SIG-M5 (cell line): ENCODE measurements around the gene LGMN.
"Not testable (repeated sequence)": the region's sequence is repeated elsewhere in the genome, so short reads cannot be mapped to it uniquely, and the experiment has no call there.

Experiments
- DNase-seq: peaks from one replicate; lab custom pipeline; 2025; lab: John Stamatoyannopoulos, UW

Gene LGMN

DNA sequence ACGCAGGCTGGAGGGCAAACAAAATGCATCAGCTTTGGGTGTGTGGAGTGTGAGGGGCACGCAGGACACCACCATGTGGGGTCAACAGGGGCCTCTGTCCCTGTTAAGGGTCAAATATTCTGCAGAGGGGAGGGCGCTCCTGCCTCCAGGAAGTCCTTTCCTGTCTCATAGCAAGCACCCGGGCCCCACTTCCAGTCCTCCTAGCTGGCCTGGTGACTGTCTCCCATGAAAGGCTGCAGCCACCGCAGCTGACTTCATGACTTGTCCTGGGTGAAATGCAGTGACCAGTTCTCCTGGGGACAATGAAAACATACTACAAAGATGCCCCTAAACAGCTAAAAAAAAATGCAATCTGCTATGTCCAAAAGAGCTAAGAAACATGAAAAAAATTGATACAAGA lies 53.6 kb downstream of the LGMN start:
- DNase-seq = no peak

DNA sequence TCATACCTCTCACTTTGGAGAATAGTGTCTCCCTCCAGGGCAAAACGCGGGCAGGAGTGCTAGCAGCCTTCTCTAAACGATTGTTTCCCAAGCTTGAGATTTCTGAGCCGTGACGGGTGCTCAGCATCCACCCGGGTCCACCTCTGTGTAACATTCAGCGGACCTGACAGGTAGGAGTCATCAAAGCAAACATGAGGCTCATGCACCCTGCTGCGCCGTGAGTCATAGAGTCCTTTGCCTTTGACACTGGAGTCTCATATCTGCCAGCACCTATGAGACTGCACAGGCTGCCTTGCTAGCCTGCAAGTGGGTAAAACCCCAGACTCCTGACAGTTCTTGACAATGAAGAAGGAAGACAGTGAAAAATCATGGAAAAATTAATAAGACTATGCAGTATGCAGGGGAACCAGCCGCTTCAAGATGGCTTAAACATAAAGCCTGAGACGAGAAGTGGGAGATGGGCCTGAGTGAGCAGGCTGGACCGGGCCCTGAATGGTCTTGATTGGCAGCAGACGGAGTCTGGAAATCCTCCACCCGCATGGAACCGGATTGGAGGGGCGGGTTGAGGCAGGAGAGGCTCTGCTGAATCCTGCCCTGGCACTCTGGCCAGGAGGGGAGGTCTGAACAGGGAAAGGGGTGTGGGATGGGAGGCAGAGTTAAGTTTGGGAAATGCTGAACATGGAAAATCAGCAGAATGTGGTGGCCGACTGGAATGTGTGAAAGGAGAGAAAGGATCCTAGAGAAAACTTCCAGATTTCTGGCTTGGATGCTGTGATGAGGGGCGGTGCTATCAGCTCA lies 54.2 kb downstream of the LGMN start:
- no peak for DNase-seq

DNA sequence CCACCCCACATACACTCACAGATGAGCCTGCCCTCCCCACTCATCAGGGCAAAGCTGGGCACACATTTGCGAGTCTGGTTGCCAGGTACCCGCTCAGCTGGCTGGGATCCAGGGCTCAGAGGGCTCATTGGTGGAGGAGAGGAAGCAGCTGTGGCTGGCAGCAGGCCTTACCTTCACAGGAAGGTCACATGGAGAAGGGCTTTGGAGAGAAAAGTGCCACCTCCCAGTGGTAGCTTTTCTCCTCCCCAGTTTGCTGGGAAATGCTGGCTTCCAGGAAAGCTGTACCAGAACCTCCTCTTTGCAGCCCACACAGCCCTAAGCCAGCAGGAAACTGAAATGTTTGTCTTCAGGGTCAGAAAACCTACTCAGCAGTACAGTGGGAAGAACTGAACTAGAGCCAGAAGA lies 55.6 kb downstream of the LGMN start:
- DNase-seq = no peak

DNA sequence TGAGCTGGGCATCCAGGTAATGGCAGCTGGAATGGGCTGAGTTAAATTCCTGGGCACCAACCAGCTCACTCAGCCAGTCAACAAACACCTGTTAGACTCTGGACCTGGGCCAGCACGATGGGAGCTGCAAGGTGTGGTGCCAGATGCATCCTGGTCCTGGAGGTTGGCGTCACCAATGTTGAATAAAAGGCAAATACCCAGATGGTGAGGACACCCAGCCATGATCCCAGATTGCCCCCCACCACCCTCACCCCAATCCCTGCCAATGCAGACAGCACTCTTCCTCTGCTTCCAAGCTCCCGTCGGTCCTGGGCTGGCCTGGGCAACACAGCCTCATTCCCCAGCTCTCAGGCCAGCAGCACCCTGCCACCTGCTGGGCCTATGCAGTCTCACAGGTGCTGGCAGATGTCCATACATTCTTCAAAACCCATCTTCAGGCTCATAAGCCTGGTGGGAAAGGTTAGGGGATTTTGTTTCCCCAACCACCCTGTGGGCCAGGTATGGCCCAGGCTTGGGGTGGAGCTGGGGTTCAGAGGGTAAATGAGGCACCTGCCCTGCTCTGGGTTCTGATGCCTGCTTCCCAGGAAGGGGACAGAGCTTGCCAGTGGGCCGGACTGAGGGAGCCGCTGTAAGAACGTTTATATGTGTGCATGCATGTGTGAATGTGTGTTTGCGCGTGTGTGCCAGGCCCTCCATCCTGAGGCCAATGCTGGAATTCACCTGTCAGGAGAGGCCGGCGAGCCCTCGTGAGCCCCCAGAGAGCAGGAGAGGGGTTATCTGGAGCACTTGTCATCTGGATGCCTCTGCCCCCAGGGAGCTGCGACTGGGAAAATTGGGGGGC lies 58.0 kb downstream of the LGMN start:
- no peak for DNase-seq

DNA sequence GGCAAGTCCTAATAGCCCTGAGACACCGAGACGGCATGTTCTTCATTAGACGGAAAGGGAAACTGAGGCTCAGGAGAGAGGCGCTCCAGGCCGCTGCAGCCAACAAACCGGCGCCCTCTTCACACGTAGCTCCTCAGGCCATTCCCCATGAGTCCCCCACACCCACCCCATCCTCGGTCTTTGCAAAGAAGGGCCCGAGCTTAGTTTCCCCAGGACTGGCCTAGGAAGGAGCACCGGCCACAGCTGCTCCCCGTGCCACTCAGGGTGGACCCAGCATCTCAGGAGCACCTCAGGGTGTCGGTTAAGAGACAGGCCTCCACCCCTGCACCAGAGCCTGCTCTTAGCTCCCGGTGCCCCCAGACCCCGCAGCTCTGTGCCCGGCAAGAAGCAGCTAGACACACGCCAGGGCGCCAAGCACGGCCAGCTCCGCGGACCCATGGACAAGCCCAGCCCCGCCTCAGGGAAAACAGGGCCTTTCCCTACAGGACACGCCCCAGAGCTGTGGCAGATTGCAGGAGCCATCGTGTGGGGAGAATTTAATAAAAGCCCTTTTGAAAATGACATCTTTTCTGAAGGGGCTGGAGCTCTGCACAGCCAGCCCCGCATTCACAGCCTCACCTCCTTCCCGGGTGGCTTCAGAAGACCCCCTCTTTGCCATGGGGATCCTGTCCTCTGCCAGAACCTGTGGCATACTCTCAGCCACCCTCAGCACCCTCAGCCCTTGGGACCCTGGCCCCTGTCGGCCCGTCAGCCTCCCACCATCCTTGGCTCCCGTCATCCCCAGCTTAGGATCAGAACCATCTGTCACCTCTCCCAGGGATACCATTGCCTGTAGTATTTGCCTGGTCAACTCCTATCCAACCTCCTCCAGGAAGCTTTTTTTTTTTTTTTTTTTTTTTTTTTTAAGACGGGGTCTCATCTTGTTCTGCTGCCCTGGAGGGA lies 59.7 kb downstream of the LGMN start:
- DNase-seq = no peak

DNA sequence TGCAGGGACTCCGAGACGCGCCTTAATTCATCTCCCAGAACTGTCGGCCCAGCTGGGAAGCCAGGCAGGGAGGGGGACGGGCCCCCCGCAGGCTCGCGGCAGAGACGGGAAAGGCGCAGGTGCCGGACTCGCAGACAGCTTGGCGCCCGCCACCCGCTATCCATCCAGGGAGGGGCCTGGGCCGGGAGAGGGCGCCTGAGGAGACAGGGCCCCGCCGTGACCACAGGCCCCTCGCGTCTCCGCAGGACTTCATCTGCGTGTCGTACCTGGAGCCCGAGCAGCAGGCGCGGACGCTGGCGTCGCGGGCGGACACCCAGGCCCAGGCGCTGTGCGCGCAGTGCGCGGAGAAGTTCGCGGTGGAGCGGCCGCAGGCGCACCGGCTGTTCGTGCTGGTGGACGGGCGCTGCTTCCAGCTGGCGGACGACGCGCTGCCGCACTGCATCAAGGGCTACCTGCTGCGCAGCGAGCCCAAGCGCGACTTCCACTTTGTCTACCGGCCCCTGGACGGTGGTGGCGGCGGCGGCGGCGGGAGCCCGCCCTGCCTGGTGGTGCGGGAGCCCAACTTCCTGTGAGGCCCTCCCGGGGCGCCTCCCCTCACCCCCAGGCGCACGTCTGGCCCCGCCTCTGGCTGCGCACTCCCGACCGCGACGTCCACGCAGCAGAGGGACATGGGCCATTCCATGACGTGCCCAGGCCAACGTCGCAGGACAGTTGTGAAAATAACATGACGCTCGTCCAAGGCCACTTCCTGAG lies 60.6 kb downstream of the LGMN start:
- DNase-seq = no peak

DNA sequence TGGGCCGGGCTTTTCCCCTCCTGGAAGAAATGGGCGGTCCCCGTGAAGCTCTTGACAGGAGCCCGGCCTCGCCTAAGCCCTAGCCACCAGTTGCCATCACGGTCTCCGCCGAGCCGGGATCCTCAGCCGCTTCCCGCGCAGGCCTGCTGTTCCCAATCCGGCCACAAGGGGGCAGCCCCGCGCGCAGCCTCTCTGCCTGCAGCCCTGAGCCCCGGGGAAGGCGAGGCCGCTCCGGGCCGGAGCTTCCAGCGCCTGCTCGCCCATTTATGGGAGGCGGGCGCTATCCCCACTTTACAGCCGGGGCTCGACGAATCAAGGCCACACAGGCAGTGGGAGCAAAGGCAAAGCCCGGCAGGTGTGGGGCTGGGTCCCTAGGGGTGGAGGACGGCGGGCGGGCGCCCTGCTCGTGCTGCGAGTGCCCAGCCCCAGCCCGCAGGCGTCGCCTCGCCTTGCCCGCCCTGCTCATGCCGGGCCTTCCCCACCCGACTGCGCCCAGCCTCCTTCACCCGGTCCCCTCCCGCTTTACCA lies 61.5 kb downstream of the LGMN start:
- no peak for DNase-seq

DNA sequence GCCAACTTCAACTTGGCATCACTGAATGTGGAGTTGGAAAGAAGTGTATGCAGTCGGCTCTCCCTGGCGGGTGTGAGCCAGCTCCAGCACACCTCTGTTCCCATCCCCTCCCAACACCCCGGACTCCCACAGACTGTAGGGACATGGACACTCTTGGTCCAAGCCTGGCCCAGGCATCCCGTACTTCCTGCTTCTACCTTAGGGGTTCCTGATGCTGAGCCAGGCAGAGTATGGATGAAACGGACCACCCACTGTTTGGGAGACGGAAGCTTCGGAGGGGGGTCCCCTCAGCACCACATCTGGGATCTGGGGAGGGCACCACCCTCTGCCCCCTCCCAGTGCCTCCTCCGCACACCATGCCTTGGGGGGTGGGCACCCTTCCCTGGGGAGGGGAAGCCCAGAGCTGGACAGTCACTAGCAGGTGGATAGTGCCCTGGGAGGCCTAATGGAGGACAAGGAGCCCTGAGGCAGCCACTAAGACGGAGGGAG lies 62.0 kb downstream of the LGMN start:
- DNase-seq = no peak

DNA sequence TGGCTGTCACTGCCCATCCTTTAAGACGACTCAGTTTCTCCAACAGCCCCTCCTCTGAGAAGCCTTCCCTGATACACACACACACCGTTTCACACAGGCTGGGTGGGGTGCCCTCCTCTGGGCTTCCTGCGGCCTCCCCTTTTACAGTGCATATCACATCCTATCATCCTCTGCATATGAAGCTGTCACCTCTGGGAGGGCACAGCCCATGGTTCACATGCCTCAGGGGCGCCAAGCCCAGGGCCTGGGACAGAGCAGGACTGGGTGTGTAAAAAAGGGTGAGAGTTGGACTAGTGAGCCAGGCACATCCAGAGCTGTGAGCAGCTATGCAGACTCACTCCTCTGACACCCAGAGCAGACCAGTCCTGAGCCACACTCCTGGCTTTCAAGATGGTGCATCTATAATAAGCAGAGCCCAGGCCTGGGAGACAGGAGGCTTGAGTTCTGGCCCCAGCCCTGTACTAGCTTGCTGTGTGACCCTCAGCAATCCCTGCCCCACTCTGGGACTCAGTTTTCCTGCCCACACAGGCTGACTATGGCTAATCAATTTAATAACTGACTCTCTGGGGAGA lies 62.6 kb downstream of the LGMN start:
- no peak for DNase-seq

DNA sequence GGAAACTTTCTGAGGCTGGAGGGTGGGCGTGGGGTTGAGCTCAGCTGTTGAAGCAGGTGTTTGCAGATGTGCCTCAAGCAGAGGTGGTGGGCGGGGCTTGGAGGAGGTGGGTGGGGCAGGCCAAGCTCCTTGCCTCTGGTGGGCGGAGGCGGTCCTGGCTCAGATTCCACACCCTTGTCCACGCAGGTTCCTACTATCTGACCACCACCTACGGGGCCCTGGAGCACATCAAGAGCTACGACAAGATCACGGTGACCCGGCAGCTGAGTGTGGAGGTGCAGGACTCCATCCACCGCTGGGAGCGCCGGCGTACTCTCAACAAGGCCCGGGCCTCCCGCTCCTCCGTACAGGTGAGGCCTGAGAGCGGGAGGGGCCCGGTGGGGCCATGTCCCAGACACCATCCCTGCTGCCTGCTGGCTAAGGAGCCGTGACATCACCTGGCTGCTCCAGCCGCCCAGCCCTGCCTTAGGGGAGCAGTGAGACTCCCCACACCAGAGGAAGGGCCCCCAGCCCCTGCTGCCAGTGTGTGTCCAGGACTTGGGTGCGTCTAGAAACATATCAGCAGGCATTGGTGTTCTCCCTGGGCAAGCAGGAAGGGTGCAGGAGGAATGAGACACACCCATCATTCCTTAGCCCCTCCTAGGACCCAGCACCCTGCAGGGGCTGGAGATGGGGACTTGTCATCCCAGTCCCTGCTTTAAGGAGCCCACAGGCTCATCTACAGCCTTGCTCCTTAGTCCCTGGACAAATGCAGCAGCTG lies 63.4 kb downstream of the LGMN start:
- DNase-seq = no peak

DNA sequence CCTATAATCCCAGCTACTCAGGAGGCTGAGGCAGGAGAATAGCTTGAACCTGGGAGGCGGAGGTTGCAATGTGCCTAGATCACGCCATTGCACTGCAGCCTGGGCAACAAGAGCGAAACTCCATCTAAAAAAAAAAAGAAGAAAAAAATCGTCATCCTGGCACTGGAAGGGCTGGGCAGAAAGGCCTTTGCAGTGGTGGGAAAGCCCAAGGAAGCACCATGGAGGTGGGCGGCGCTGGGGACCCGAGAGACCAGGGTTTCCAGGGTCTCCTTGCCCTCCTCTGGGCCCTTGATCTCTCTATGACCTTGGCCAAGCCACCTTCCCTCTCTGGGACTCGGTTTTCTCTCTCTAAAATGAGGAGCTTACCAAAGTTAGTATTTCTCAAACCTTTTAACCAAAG lies 65.4 kb downstream of the LGMN start:
- no peak for DNase-seq

DNA sequence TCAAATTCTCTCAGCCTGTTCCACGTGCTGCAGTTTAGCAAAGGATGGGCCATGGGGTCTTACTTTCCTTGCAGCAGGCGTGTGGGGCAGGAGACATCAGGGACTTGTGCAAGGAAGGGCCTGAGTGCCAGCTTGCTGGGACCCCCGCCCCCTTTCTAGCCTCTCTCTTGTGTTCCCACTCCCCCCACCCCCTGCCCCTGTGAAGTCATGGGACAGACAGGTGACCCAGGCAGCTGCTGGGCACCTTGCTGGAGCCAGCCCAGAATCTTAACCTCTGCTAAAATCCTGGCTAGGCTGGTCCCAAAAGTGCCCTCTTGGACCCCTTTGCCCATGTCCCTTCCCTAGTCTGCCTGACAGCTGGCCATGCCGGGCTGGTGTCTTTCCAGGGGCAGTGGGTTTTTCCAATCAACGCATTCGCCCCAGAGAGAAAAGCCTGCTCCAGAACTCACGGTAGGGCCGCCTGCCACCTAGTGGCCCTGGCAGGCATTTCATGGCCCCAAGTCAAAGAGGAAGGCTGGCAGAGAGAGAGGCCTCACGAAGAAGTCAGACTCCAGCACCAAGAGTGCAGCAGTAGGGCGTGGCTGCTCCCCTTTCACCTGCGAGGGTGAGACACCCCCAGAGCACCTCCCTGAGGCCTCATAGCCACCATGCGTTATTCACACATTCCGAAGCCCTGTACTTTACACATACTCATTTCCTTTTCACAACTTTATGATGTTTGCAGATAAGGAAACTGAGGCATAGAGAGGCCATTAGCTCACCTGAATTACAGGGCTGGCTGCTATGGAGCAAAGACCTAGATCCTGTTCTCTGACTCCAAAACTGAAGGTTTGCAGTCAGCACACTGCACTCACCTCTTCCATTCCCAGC lies 67.4 kb downstream of the LGMN start:
- no peak for DNase-seq

DNA sequence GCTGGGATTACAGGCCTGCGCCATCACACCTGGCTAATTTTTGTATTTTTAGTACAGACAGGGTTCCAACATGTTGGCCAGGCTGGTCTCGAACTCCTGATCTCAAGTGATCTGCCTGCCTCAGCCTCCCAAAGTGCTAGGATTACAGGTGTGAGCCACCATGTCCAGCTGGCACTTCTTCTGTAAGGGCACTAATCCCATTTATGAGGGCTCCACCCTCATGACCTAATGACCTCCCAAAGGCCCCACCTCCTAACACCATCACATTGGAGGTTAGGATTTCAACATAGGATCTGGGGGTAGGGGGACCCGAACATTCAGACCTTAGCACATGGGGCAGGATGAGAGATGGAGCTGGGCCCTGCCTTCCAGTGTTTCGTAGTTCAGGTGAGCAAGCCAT lies 68.1 kb downstream of the LGMN start:
- DNase-seq = not testable (repeated sequence)

DNA sequence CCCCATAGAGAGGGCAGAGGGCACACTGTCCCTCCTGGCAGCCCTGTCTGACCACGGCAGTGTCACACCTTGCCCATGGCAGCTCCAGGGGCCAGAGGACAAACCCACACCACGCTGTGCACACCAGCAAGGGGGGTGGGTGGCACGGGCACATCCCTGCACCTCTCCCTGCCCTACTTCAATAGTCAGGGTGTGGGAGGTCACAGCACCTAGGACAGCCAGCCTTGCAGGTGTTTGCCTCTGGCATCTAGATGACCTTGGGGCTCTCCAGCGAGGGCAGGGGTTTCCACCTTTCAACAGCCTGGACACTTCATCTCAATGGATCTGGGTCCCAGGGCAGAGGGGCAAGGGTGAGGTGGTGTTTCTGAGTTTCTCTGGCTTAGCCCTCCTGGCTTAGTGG lies 69.2 kb downstream of the LGMN start:
- DNase-seq = no peak

DNA sequence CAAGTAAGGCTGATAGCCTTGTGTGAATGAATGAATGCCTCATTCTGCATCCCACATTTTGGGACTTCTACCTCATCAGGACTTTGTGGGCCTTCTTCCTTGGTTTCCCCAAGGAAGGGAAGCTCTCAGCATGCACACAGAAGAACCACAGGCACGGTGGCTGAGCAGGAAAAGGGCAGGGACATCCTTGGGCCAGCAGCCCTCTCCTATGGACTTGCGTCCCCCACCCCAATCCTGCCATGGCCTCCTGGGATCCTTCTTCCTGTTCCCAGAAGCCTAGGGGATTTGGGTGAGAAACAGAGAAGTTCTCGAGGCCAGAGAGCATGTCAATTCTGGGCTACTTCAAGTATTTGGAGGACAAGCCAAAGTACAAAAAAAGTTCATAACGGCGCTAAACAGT lies 69.7 kb downstream of the LGMN start:
- no peak for DNase-seq

DNA sequence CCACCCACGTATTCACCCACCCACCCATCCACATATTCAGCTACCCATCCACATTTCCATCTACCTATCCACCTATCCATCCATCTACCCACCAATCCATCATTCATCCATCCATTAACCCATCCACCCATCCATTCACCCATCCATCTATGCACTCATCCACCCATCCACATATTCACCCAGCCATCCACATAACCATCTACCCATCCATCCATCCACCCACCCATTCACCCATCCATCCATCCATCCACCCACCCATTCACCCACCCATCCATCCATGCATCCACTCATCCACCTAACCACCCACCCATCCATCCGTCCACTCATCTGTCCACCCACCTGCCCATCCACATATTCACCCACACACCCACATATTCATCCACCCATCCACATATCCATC lies 70.5 kb downstream of the LGMN start:
- no peak for DNase-seq

DNA sequence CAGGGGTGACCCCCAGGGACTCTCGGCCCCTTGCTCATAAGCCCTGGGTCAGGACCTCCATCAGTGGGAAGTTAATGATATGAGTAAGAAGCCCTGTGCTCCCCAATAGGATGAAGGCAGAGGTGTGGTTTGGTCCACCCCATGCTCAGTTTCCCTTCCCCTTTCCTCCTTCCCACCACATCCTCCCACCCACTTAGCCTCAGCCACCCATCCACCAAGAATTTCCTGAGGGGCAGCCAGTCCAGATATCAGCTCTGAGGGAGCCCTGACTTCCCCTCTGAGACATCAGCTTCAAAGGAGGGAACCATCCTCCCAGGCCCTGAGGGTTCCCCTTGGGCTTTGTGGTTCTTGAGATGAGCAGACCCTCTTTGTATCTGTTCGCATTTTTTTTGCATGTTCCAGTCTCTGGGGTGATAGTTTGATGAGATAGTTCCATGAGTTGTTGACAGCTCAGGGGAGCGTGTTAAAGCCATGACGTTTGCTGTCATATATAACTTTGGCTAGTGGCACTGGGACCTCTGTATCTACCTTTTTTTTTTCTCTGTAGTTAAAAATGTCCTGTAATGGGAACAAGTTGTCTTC lies 71.2 kb downstream of the LGMN start:
- DNase-seq = peak; percentile 46

DNA sequence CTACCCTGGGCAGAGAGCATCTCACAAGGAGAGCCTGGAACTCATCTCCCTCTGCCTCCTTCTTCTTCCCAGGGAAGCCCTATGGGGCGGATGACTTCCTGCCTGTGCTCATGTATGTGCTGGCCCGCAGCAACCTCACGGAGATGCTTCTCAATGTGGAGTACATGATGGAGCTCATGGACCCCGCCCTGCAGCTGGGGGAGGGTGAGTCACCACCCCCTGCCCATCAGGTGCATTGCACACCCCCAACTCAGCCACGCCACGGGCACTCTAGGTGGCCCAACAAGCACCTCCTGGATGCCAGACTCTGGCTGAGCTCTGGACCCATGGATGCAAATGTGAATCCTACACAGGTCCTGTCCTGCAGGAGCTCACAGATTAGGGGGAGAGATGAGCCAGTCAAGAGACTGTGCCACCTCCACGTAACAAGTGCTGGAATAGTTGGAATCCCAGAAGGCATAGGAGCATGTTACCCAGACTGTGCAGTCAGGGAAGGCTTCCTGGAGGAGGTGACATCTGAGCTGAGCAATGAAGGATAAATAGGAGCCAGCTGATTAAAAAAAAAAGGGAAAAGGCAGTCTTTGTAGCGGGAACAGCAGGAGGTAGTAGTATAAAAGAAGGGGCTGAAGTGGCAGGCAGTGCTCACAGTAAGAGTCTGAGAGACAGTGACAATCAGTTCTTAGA lies 71.9 kb downstream of the LGMN start:
- DNase-seq = no peak
